ENCODE results near the gene PDCD10. TPM values are rescaled to one million over a fixed set of nuclear protein-coding genes. Genes with fewer than 3 reads are reported as not detected.

Gene PDCD10
- total RNA-seq = 34.6 and 35.5 TPM in 2 replicates
- long read RNA-seq, transcript PDCD10-218 (8 exons, 1,276 nt) = major isoform, 34 of 57 reads
- long read RNA-seq, transcript PDCD10-208 (9 exons, 1,360 nt) = minor isoform, 13 of 57 reads
- long read RNA-seq, partial matches to known transcripts = 5 of 57 reads
- long read RNA-seq, other reads (novel, unspliced or antisense) = 5 of 57 reads

DNA sequence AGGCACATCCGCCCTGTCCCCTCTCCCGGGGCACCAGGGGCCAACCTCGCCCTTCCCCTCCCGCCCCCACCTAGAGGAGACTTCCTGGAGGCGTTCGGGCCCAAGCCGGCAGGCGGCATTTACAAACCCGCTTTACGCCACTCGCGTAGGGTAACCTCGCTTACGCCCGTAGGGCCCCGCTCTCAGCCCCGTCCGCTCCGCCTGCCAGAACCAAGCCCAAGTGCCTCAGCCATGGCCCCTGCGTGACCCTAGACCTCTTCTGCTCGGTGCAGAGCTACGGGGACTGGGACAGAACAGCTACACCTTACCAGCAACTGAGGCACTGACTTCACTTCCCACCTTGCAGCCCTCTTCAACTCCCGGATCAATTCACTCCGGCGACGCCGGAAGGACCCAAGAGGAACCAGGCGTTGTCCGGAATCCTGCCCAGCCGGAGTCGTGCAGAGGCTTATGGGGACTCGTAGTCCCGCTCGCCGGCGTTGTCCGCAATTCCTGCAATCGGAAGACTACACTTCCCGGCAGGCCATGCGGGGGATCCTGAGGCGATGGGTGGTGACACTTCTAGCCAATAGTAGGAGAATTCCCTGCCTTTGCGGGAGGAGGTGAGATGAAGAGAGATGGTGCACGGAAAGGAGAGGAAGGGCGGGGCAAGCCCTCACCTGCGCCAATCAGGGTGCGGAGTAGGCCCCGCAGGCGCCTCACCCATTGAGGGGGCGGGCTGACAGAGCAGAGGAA is at the start of gene PDCD10:
Gene PDCD10, minus strand, starts transcription at position 395 of the 735 bp plus-strand sequence. CDS start 14,735 bp downstream, outside the sequence.
- peaks cover 13% of the 10 kb centered on the region for H3K4me1 Mint-ChIP-seq
- H3K9me3 Mint-ChIP-seq = no peaks in the 10 kb centered on the region
- peaks cover 3% of the 10 kb centered on the region for H3K27me3 Mint-ChIP-seq (ENCODE audit: low read depth)
- TF ChIP-seq, protein P1, sequence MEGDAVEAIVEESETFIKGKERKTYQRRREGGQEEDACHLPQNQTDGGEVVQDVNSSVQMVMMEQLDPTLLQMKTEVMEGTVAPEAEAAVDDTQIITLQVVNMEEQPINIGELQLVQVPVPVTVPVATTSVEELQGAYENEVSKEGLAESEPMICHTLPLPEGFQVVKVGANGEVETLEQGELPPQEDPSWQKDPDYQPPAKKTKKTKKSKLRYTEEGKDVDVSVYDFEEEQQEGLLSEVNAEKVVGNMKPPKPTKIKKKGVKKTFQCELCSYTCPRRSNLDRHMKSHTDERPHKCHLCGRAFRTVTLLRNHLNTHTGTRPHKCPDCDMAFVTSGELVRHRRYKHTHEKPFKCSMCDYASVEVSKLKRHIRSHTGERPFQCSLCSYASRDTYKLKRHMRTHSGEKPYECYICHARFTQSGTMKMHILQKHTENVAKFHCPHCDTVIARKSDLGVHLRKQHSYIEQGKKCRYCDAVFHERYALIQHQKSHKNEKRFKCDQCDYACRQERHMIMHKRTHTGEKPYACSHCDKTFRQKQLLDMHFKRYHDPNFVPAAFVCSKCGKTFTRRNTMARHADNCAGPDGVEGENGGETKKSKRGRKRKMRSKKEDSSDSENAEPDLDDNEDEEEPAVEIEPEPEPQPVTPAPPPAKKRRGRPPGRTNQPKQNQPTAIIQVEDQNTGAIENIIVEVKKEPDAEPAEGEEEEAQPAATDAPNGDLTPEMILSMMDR (conservative IDR thresholded peaks at IDR 0.05) = no peak
- peak; percentile 89 for DNase-seq (ENCODE audit: low read depth, low spot score)
- no peaks in the 10 kb centered on the region for H3K36me3 Mint-ChIP-seq (ENCODE audit: low read depth)
- H3K4me3 Mint-ChIP-seq = no peak within 1 kb of the TSS
- no peak within 1 kb of the TSS for H3K27ac Mint-ChIP-seq (ENCODE audit: unreplicated experiment)

DNA sequence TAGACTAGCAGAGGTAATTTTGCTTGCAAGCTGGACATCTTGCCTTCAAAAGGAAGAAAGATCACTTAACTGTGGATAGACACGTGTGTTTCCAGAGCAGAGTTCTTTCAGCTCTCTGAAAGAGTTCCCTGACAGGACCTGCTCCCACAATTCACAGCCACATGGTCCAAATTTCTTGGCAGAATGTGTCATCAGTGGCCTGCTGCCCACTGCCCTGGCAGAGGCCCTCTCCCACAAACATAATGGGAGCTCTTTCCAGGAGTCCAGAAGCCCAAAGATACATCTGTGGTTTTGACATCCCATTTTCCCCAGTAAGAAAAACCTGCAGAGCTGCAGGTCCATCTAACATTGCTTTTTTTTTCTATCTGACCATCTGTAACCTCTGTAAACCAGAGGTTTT is 49.1 kb upstream of the PDCD10 start:
- H3K27me3 Mint-ChIP-seq (ENCODE audit: low read depth) = no peaks in the 10 kb centered on the region
- no peak overlapping the region for H3K27ac Mint-ChIP-seq (ENCODE audit: unreplicated experiment)
- DNase-seq (ENCODE audit: low read depth, low spot score) = no peak
- no peaks in the 10 kb centered on the region for H3K4me1 Mint-ChIP-seq
- no peaks in the 10 kb centered on the region for H3K36me3 Mint-ChIP-seq (ENCODE audit: low read depth)
- H3K9me3 Mint-ChIP-seq = no peaks in the 10 kb centered on the region
- TF ChIP-seq, protein P1 (conservative IDR thresholded peaks at IDR 0.05) = no peak
- H3K4me3 Mint-ChIP-seq = no peak overlapping the region

DNA sequence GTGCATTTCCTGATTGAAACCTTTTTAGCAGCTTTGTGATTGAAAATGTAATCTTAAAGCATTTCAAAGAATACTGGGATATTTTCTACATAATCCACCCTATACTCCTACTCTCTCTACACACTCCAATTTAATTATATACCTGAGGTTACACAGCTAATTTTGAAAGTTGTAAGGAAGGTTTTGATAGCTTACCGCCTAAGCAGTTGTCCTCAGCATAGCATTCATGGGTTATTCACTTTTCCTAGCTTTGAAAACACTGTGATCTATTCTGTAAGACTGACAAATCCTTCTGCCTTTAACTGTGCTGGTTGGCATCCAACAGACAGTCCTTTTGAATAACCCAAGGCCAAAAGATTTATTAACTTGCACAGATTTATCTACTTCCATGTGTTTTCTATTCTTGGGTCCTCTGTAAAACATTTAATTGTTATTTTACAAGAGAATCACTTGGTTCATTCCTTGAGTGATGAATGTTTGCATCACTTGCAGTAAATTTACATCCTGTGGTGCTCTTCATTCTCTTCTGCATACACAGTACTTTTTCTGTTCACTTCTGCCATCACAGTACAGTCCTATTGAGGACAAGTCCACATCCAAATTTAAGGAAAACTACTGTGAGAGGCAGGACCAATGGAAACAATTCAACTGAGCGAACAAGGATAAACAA is 45.7 kb upstream of the PDCD10 start:
- Mint-ChIP-seq H3K4me1 (no peaks in the 10 kb centered on the region), H3K4me3 (no peak overlapping the region), H3K27me3 (ENCODE audit: low read depth) (no peaks in the 10 kb centered on the region), H3K9me3 (peaks cover 4% of the 10 kb centered on the region), H3K36me3 (ENCODE audit: low read depth) (no peaks in the 10 kb centered on the region), H3K27ac (ENCODE audit: unreplicated experiment) (no peak overlapping the region)
- TF ChIP-seq, protein P1 (conservative IDR thresholded peaks at IDR 0.05) = no peak
- DNase-seq (ENCODE audit: low read depth, low spot score) = no peak

DNA sequence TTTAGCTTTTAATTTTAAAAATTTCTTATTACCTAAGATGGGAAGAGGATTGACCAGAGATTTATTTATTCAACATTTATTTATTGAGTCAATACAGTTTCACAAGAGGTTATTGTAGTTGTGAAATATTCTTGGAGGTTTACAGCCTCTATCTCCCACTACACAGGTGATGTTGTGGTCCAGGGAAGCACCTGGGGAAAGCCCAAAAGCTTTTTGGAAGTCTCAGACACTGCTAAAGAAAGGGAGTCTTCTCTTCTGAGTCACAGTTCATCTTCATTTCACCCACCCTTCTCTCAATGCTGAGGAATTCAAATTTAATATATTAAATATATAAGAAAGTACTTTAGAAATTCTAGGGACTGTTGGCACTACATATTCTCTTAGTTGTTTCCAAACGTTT is 42.7 kb upstream of the PDCD10 start:
- Mint-ChIP-seq H3K36me3 (ENCODE audit: low read depth) (no peaks in the 10 kb centered on the region), H3K27ac (ENCODE audit: unreplicated experiment) (no peak overlapping the region), H3K4me1 (no peaks in the 10 kb centered on the region), H3K9me3 (peaks cover 4% of the 10 kb centered on the region), H3K4me3 (no peak overlapping the region), H3K27me3 (ENCODE audit: low read depth) (no peaks in the 10 kb centered on the region)
- no peak for DNase-seq (ENCODE audit: low read depth, low spot score)
- TF ChIP-seq, protein P1 (conservative IDR thresholded peaks at IDR 0.05) = no peak

DNA sequence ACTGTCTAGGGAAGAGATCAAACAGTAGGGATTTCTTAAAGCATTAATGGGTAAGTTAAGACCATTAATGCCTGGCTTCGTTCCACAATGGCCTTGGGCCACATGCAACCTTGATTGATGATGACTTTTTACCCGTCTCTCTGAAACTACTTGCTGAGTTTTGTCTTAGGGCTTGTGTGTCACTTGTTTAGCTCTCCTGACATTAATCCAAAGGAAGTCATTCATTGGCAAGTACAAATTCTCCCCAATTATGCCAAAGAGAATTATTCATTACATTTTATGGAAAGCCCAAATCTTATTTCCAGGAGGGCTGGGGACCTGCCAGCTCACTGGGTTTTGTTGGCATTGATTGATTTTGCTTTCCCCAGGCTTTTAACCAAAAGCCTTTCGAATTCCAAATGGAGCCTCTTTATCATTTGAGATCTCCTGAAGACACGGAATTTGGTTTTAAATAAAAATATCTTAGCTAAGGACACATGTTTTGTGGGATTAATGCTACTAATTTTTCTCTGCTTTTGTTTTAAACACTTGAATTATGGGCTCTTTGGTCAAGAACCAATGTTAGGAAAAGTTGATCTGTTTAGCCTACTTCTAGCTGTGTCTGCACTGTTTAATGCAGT is 41.5 kb upstream of the PDCD10 start:
- Mint-ChIP-seq H3K27me3 (ENCODE audit: low read depth) (no peaks in the 10 kb centered on the region), H3K4me1 (no peaks in the 10 kb centered on the region), H3K9me3 (peaks cover 4% of the 10 kb centered on the region), H3K4me3 (no peak overlapping the region), H3K36me3 (ENCODE audit: low read depth) (no peaks in the 10 kb centered on the region), H3K27ac (ENCODE audit: unreplicated experiment) (no peak overlapping the region)
- no peak for DNase-seq (ENCODE audit: low read depth, low spot score)
- TF ChIP-seq, protein P1 (conservative IDR thresholded peaks at IDR 0.05) = no peak
